ENCODE data around the gene PERP. TPM values are rescaled to one million over a fixed set of nuclear protein-coding genes. Genes with fewer than 3 reads are reported as not detected.

The PERP gene
- total and polyA plus RNA-seq, 2 of the 8 experiments (the other 6 are each of a cell fraction or from before 2014, with no cell fraction given), result 21.0 to 26.7 TPM

DNA sequence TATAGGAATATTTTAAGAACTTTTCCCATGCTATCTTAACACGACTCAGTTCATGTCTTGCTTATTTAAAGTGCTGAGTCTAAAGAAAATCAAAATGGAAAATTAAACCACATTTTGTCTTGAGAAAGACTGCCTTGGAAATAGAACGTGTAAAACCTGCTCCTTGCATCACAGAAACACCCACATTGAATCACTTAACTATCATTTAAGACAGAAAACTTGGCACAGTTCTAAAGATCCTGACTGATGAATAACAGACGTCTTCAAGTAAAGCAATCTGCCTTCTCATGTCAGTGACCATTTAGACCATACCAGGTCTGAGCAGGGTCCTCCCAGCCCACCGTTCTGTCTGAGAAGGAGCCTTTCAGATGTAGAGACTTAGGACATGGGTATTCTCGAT, 7.4 kb downstream of the PERP start:
- Histone ChIP-seq H2AFZ (ENCODE audit: low read length) (no peak overlapping the region), H2BK120ac (replicated peaks; ENCODE audit: low read depth, low read length) (no peak overlapping the region), H3K23ac (ENCODE audit: insufficient read length) (no peak overlapping the region), H4K20me1 (replicated peaks in 1 of 2; ENCODE audit: control insufficient read depth in 1 of 2, insufficient read depth in 2 of 2, low read length in 2 of 2) (no peaks in the 10 kb centered on the region), H2BK5ac (ENCODE audit: low read depth, low read length) (no peak overlapping the region), H4K5ac (ENCODE audit: insufficient read length, low read depth, low read length) (no peak overlapping the region), H3K9me3 (ENCODE audit: insufficient read depth in 2 of 2, low read depth in 1 of 2, low read length in 1 of 2) (no peaks in the 10 kb centered on the region), H4K8ac (ENCODE audit: extremely low read depth, insufficient read depth, low read length) (no peak overlapping the region), H3K4me3 (ENCODE audit: extremely low read depth in 1 of 4, insufficient read depth in 2 of 4, low read depth in 3 of 4, low read length in 4 of 4) (no peak overlapping the region), H3K9ac (replicated peaks in 1 of 4; ENCODE audit: extremely low read depth in 1 of 4, low read depth in 3 of 4, low read length in 3 of 4) (no peak overlapping the region; a peak in 1 of 7 replicates), H3K4me2 (ENCODE audit: insufficient read depth in 1 of 2, low read depth in 2 of 2, low read length in 2 of 2) (no peak overlapping the region), H3K27me3 (replicated peaks in 1 of 4; ENCODE audit: control insufficient read depth in 3 of 4, extremely low read depth in 1 of 4, insufficient read depth in 3 of 4, low read length in 3 of 4) (no peaks in the 10 kb centered on the region), H3K79me2 (ENCODE audit: control insufficient read depth in 1 of 2, insufficient read depth in 2 of 2, low read length in 2 of 2) (peaks cover 0 to 50% of the 10 kb centered on the region in 2 experiments; a peak in 3 of 4 replicates), H3K27ac (ENCODE audit: low read depth, low read length) (no peak overlapping the region), H2BK20ac (ENCODE audit: low read length) (no peak overlapping the region), H3K56ac (replicated peaks; ENCODE audit: insufficient read length, low read depth, low read length) (no peak overlapping the region), H3K23me2 (ENCODE audit: low read depth, low read length) (no peaks in the 10 kb centered on the region), H3K14ac (ENCODE audit: insufficient read length) (no peak overlapping the region), H3K4ac (replicated peaks; ENCODE audit: insufficient read length, low read depth, low read length) (no peak overlapping the region), H3K79me1 (ENCODE audit: low read depth, low read length) (no peaks in the 10 kb centered on the region), H3K4me1 (replicated peaks in 1 of 4; ENCODE audit: control insufficient read depth in 3 of 4, insufficient read depth in 4 of 4, low read length in 3 of 4) (peaks cover 0 to 4% (median 1%) of the 10 kb centered on the region in 4 experiments; a peak in 3 of 7 replicates), H2AK5ac (ENCODE audit: low read depth, low read length) (no peak overlapping the region), H4K91ac (replicated peaks; ENCODE audit: insufficient read length, low read length) (no peak overlapping the region), H2BK12ac (ENCODE audit: low read depth, low read length) (no peak overlapping the region), H3K36me3 (ENCODE audit: control insufficient read depth in 2 of 4, insufficient read depth in 4 of 4, low read length in 3 of 4) (peaks cover 0 to 13% (median 4%) of the 10 kb centered on the region in 4 experiments; a peak in 4 of 8 replicates), H2BK15ac (ENCODE audit: low read length) (no peak overlapping the region), H3K18ac (ENCODE audit: extremely low read depth, low read length) (no peak overlapping the region)
- 88% methylated on average over 5 of the region's 5 CpGs; no CpG with 5 or more reads in 1 of the 2 experiments for WGBS, 2 experiments (ENCODE audit: extremely low coverage in 1 of 2, insufficient coverage in 1 of 2, insufficient read length in 1 of 2, insufficient replicate concordance in 2 of 2, low coverage in 1 of 2, low lambda C conversion rate in 2 of 2, missing lambda C conversion rate in 1 of 2)
- ChIA-PET POLR2A (ENCODE audit: partially characterized antibody) (no interaction called here), CTCF (ENCODE audit: partially characterized antibody) (interaction anchor here (0.9 to 2.0 kb wide), 4 partner anchors 9 to 111 kb away, joined by 3 to 6 read pairs (median 5); no protein-coding TSS in a partner anchor)
- TF ChIP-seq YY1 (IDR thresholded peaks at IDR 0.05; ENCODE audit: low read depth, low read length), result no peak
- no peak for TF ChIP-seq BACH1 (IDR thresholded peaks at IDR 0.05; ENCODE audit: low read length)
- no peak for TF ChIP-seq POLR2A (IDR thresholded peaks at IDR 0.05; ENCODE audit: control extremely low read depth in 1 of 2, low read depth in 2 of 2, low read length in 2 of 2)
- DNase-seq (ENCODE audit: low read depth in 1 of 2, low spot score in 2 of 2) (no peak), FAIRE-seq (peak; percentile 13)
